RWPE2 (cell line): Measurements from ENCODE around the gene RNF217.
A peak's percentile ranks its signal among the peaks of the same experiment; 100 is the strongest.

Experiments
- ATAC-seq: fragments of 200-7000 bp; cut with Tn5 transposase; 3 replicates; pipeline ENCODE4 v1.9.1; 2021; ENCODE audit warnings: low read depth
- DNase-seq: peaks from one replicate; pipeline ENCODE4 v3.0.0-alpha.2; 2020; ENCODE audit warnings: low spot score
- H3K27ac ChIP-seq: fragments of 450-650 bp; 2 replicates; pipeline ENCODE4 v1.5.1; 2017; ENCODE audit warnings: mild to moderate bottlenecking; ENCODE audit not compliant: poor library complexity, severe bottlenecking
- H3K27me3 ChIP-seq: fragments of 250-450 bp; sonication (Bioruptor Pico); 2 replicates; pipeline ENCODE4 v1.5.1; 2021; ENCODE audit warnings: mild to moderate bottlenecking, moderate library complexity; ENCODE audit not compliant: insufficient read depth, poor library complexity, severe bottlenecking
- H3K36me3 ChIP-seq: fragments of 250-450 bp; sonication (Bioruptor Pico); 2 replicates; pipeline ENCODE4 v1.5.1; 2020; ENCODE audit warnings: low read depth, mild to moderate bottlenecking, moderate library complexity
- H3K4me1 ChIP-seq: fragments of 250-450 bp; sonication (Bioruptor Pico); 2 replicates; pipeline ENCODE4 v1.5.1; 2021; ENCODE audit warnings: mild to moderate bottlenecking, moderate library complexity; ENCODE audit not compliant: insufficient read depth, poor library complexity, severe bottlenecking
- H3K4me3 ChIP-seq: fragments of 250-450 bp; sonication (Bioruptor Pico); 2 replicates; pipeline ENCODE4 v1.5.1; 2021; ENCODE audit warnings: mild to moderate bottlenecking, moderate library complexity; ENCODE audit not compliant: severe bottlenecking
- H3K9me3 ChIP-seq: fragments of 250-450 bp; sonication (Bioruptor Pico); 2 replicates; pipeline ENCODE4 v1.5.1; 2021; ENCODE audit warnings: mild to moderate bottlenecking, moderate library complexity; ENCODE audit not compliant: severe bottlenecking
- TF ChIP-seq, protein P1 (sequence below): fragments of 450-650 bp; IDR thresholded peaks from one replicate; pipeline ENCODE4 v1.5.1; 2017; ENCODE audit warnings: mild to moderate bottlenecking, moderate library complexity; ENCODE audit not compliant: poor library complexity, severe bottlenecking

The RNF217 gene

GRCh38 chr6:125003070-125003469, 40.8 kb downstream of the RNF217 start:
- ATAC-seq: no peak

GRCh38 chr6:125004198-125004597, 42.0 kb downstream of the RNF217 start:
- H3K27me3 ChIP-seq: no peaks in the 10 kb centered on the region
- TF ChIP-seq, protein P1, sequence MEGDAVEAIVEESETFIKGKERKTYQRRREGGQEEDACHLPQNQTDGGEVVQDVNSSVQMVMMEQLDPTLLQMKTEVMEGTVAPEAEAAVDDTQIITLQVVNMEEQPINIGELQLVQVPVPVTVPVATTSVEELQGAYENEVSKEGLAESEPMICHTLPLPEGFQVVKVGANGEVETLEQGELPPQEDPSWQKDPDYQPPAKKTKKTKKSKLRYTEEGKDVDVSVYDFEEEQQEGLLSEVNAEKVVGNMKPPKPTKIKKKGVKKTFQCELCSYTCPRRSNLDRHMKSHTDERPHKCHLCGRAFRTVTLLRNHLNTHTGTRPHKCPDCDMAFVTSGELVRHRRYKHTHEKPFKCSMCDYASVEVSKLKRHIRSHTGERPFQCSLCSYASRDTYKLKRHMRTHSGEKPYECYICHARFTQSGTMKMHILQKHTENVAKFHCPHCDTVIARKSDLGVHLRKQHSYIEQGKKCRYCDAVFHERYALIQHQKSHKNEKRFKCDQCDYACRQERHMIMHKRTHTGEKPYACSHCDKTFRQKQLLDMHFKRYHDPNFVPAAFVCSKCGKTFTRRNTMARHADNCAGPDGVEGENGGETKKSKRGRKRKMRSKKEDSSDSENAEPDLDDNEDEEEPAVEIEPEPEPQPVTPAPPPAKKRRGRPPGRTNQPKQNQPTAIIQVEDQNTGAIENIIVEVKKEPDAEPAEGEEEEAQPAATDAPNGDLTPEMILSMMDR: no peak
- H3K4me3 ChIP-seq: no peak overlapping the region
- peaks cover 22% of the 10 kb centered on the region for H3K4me1 ChIP-seq
- peak overlapping the region; percentile 11 for H3K27ac ChIP-seq
- ATAC-seq: no peak
- no peak for DNase-seq
- peaks cover 30% of the 10 kb centered on the region for H3K36me3 ChIP-seq
- H3K9me3 ChIP-seq: no peaks in the 10 kb centered on the region

More at GRCh38 chr6:125003070-125003469, 40.8 kb downstream of the RNF217 start:
- no peak for DNase-seq
- Histone ChIP-seq H3K36me3 (peaks cover 33% of the 10 kb centered on the region), H3K9me3 (no peaks in the 10 kb centered on the region), H3K4me3 (no peak overlapping the region), H3K27me3 (no peaks in the 10 kb centered on the region), H3K27ac (no peak overlapping the region), H3K4me1 (peaks cover 22% of the 10 kb centered on the region)
- TF ChIP-seq, protein P1: no peak

DNA sequence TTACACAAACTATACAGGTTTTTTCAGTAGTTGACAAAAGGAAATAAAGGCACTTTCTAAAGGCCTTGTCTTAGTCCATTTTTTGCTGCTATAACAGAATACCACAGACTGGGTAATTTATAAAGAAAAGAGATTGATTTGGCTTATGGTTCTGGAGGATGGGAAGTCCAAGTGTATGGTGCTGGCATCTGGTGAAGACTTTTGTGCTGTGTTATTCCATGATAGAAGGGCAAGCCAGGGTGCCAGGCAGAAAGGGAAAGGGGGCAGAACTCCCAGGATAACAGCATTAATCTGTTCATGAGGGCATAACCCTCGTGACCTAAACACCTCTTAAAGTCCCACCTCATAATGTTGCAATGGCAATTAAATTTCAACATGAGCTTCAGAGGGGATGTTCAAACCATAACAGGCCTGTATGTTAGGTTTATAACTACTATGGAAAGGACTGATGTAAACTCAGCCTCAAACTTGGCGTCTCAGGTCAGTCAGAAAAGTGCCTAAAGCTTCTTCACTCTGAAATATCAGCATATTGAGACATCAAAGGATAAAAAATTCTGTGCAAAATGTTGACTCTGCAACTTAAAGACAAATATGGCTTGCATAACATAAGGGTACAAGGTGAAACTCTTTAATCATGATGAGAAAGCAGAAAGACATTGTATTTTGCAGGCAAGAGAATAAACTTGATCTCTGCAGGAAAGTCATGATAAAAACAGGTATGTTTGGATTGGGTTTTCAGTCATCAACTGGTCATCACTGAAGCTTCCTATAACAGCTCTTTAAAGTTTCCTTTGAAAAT, 42.8 kb downstream of the RNF217 start:
- no peaks in the 10 kb centered on the region for H3K27me3 ChIP-seq
- TF ChIP-seq, protein P1: no peak

DNA sequence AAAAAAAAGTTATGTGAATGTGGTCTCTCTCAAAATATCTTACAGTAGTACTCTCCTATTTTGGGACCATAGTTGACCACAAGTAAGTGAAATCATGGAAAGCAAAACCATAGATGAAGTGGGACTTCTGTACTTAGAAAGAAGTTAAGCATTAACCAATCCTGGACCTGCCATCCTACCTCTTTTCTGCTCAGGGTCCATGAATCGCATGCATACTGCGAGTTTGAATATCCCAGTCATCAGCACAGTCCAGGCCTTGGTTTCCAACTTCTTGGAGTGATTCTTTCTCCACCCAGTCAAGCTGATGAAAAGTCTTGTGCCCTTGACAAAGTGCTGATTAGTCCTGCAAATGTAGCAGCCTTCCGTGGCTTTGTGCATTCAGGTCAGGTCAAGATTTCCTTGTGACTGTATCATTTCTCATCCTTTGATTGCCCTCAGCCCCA, 46.0 kb downstream of the RNF217 start:
- H3K4me3 ChIP-seq: no peak overlapping the region
- no peak for ATAC-seq
- H3K27me3 ChIP-seq: no peaks in the 10 kb centered on the region
- H3K9me3 ChIP-seq: no peaks in the 10 kb centered on the region
- TF ChIP-seq, protein P1: no peak
- H3K27ac ChIP-seq: peak overlapping the region; percentile 28
- DNase-seq: no peak
- peaks cover 20% of the 10 kb centered on the region for H3K36me3 ChIP-seq
- peaks cover 20% of the 10 kb centered on the region for H3K4me1 ChIP-seq

More for the DNA sequence above, 42.8 kb downstream of the RNF217 start:
- peaks cover 19% of the 10 kb centered on the region for H3K4me1 ChIP-seq
- ATAC-seq (peak; percentile 28; the same call in 1 of the 3 replicates), DNase-seq (no peak)
- no peaks in the 10 kb centered on the region for H3K9me3 ChIP-seq
- no peak overlapping the region for H3K4me3 ChIP-seq
- peak overlapping the region; percentile 11 for H3K27ac ChIP-seq
- H3K36me3 ChIP-seq: peaks cover 29% of the 10 kb centered on the region

GRCh38 chr6:125008957-125009356, 46.7 kb downstream of the RNF217 start:
- Histone ChIP-seq H3K4me1 (peaks cover 26% of the 10 kb centered on the region), H3K9me3 (no peaks in the 10 kb centered on the region), H3K27ac (no peak overlapping the region), H3K4me3 (no peak overlapping the region), H3K36me3 (peaks cover 19% of the 10 kb centered on the region), H3K27me3 (no peaks in the 10 kb centered on the region)
- TF ChIP-seq, protein P1: no peak
- DNase-seq: no peak
- no peak for ATAC-seq
